SIG-M5 treated with dmso at 0.1 percent for 504 hours (cell line): ENCODE measurements around the gene CDHR2.
A peak's percentile ranks its signal among the peaks of the same experiment; 100 is the strongest.

Source experiments
- DNase-seq: peaks from one replicate; lab custom pipeline; 2025; ENCODE audit not compliant: unreplicated experiment; lab: John Stamatoyannopoulos, UW

Gene CDHR2

GRCh38 chr5:176618783-176619182 is 69.6 kb downstream of the CDHR2 start:
- DNase-seq = no peak

GRCh38 chr5:176619203-176619568 is 70.0 kb downstream of the CDHR2 start:
- peak; percentile 60 for DNase-seq

GRCh38 chr5:176619569-176620332 is 70.6 kb downstream of the CDHR2 start:
- DNase-seq = no peak

DNA sequence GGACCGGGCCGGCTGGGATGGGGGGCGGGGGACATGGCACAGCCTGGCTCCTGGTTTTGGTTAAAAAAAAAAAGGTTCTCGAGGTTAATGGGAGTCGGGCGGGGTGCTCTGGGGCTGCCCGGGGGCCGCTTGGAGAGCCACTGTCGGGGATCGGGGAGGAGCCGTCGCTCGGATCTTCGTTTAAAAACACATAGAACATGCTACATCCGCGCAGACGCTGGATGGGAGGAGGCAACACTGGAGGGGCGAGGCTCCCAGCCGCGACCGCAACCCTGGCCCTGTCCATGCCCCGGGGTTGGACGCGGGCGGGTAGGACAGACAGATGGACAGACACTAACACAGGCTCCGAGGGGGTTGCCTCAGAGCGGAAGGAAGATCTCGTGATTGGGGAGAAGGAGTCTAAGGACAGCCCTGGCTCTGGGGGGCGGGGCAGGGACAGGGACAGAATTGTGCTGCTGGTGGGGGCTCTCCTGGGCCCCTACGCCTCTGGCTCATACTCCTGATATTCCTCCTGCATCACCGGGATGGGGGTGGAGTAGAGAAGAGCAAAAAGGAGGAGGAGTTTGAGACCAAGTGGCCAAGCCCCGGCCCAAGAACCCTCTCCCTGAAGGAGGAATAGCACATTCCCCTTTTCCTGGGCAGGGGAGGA is 71.3 kb downstream of the CDHR2 start:
- DNase-seq = peak; percentile 23

GRCh38 chr5:176621661-176622079 is 72.5 kb downstream of the CDHR2 start:
- DNase-seq = no peak

DNA sequence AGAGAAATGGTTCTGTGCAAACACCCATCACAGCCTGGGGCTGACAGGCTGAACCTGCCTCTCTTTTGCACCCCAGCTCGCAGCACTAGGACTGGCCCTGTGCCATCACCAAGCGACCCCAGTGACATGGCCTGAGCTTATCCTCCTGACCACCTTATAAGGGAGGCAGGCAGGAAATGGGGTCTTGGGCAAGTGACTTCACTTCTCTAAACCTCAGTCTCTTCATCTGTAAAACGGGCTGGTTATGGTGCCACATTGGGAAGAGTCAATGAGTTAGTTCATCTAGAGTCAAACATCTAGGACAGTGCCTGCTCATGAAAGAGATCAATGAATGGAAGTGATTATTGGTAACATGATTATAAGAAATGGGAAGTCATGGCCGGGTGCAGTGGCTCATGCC is 75.0 kb downstream of the CDHR2 start:
- no peak for DNase-seq

DNA sequence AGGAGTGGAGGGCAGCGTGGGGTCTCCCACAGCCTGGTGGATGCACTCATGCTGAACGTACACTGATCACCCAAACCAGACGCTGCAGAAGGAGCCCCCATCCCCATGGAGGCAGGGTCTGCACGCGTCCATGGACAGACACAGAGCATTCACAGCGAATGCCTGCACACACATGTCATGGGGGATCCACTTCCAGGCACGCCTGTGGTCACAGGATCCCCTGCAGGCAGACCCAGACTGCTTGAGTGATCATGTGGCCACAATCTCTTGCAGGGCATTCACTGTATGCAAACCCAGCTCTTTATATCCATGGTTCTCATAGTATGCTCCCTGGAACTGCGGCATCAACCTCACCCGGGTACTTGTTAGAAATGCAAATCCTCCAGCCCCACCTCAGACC is 75.8 kb downstream of the CDHR2 start:
- no peak for DNase-seq

DNA sequence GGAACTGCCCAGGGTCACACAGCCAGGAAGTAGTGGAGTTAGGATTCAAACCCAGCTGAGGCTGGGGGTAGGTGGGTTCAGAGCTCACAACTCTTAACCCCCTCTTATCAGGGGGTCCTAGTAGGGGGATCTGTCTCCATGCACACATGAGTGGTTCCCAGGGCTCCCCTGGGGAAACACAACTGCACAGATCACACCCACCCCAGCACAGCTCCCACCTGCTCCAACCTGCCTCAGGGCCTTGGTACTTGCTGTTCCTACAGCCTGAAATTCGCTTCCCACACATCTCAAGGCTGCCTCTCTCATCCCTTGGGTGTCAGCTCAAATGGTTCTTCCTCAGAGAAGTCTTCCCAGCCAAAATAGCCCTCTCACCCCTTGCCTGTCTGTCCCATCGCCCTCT is 76.4 kb downstream of the CDHR2 start:
- no peak for DNase-seq

GRCh38 chr5:176625966-176626875 is 77.1 kb downstream of the CDHR2 start:
- DNase-seq = no peak

GRCh38 chr5:176626876-176627236 is 77.7 kb downstream of the CDHR2 start:
- no peak for DNase-seq

DNA sequence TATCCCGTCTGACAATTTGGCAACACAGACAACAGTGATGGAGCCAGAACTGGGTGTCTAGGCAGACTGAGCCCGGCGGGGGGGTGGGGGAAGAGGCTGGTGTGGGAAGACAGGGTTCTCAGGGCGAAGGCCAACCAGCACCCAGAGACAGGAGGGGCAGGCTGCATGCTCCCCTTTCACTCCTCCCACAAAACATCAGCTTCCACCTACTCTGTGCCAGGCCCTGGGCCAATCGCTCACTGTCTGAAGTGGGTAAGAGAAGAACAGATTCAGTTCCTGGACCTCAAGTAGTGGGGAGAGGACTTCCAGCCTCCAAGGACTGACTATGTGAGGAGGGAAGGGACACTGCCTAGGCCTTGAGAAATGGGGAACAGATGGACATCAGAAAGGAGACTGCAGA is 78.4 kb downstream of the CDHR2 start:
- no peak for DNase-seq

GRCh38 chr5:176628406-176629228 is 79.5 kb downstream of the CDHR2 start:
- no peak for DNase-seq

- DNase-seq = no peak
Observed at GRCh38 chr5:176629317-176629852, 80.2 kb downstream of the CDHR2 start.

DNA sequence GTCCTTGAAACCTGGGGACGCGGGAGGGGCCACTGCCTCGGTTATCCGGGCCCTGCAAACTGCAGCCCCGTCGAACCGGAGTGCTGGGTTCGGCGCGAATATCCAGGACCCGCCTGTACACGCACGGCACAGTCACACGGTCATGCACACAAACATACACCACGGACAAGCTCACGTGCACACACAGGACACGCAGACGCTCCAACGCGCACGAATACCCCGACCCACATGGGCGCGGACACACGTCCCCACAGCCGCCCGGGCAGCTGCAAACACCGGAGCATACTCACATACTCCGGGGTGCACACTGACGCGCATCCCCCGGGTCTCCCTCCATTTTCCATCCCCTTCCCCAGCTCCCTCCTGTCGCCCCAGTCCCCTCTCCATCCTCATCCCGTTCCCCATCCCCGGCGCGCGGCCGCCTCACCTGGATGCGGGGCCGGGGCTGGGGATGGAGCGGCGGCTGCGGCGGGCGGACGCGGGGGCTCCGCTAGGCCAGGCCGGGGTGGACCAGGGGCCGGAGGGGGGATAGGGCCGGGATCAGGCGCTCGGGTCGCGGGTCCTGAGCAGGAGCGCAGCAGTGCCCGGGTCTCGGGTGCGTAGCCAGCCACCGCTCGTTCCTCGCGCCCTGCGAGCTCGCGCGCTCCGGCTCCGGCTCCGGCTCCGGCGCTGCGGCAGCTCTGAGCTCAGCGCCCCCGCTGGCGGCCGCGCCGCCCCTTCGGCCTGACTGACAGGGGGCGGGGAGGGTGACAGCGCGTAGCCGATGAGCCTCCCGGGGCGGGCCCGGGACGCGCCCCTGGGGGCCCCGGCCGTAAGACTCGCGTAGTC is 80.9 kb downstream of the CDHR2 start, which contains the start of the genes EIF4E1B and SNCB:
Gene EIF4E1B, plus strand, starts transcription at position 823 of the 828 bp plus-strand sequence. CDS start 12,113 bp downstream, outside the sequence.
Gene SNCB, minus strand, starts transcription at position 682 of the 828 bp plus-strand sequence. CDS start 880 bp downstream, outside the sequence.
- DNase-seq = peak; percentile 46

DNA sequence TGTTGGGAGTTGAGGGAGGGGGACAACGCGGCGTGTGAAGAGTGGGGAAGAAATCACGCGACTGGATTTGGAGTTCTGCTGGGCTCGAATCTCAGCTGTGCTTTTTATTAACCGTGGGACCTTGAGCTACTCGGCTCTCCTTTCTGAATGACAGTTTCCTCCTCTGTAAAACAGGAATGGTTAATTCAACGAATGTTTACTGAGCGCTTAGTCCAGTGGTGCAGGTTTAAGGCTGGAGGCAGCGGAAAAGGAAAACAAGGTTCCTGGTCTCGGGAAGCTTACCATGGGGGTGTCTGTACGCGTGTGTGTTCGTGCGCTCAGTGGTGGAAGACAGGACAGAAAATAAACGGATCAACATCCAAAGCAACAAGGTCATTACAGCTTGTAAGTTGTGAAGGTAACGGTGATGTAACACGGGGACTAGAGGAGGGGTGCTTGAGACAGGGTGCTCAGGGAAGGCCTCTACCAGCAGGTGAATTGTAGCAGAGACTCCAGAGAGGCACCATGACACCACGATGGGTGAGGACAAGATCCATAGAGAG is 81.6 kb downstream of the CDHR2 start:
- no peak for DNase-seq

DNA sequence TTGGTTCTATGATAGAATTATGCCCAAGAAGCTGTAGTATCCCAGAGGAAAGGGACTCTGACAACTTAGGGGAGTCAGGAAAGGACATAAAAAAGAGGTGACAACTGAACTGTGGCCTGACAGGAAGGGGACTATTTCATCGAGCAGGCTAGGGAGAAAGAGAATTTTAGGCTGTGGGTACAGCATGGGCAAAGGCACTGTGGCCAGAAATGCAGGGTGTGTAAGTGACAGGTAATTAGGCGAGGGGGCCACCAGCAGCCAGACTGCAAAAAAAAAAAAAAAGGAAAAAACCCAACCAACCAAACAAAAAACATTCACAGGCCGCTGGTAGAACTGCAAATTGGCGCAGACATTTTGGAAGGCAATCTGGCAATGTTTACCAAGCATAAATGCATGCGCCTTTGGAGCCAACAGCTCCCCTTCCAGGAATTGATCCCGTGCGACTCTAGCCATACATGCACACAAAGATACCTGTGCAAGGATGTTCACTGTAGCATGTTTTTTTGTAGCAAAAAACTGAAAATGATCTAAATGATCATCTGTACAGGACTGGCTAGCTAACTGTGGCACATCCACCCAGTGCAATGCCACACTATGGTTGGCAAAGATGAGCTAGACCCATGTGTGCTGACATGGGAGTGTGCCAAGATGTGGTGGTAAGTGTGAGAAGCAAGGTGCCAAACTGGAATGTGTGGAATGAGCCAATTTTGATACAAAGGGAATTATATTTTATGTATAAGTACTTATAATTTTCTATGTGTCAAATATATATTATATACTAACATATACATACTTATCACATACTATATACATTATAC is 82.5 kb downstream of the CDHR2 start:
- DNase-seq = no peak

- DNase-seq = no peak
Observed at GRCh38 chr5:176632745-176633144, 83.6 kb downstream of the CDHR2 start.

- DNase-seq = no peak
Observed at GRCh38 chr5:176633598-176633997, 84.5 kb downstream of the CDHR2 start.
